Memory B cell (primary cell): ENCODE measurements around the gene FGFR2.

Experiments
- ATAC-seq: fragments of 150-1000 bp; cut with Tn5 transposase; 2 replicates; pipeline ENCODE4 v1.10.0; 2021; ENCODE audit warnings: low read depth, mild to moderate bottlenecking, moderate library complexity
- DNase-seq, 2 donors: peaks; one replicate each; pipeline ENCODE4 v3.0.0; 2022; ENCODE audit warnings: low spot score in 2 of 2
- H3K27ac Mint-ChIP-seq: one replicate; pipeline ENCODE4 v1.8.0; 2022; ENCODE audit warnings: mild to moderate bottlenecking, moderate library complexity, mixed read lengths
- H3K27me3 Mint-ChIP-seq: one replicate; pipeline ENCODE4 v1.8.0; 2022; ENCODE audit warnings: mixed read lengths
- H3K36me3 Mint-ChIP-seq: one replicate; pipeline ENCODE4 v1.8.0; 2022; ENCODE audit warnings: mild to moderate bottlenecking, mixed read lengths
- H3K4me1 Mint-ChIP-seq: one replicate; pipeline ENCODE4 v1.8.0; 2022; ENCODE audit warnings: mixed read lengths
- H3K4me3 Mint-ChIP-seq: one replicate; pipeline ENCODE4 v1.8.0; 2022; ENCODE audit warnings: mild to moderate bottlenecking, moderate library complexity, mixed read lengths
- H3K9me3 Mint-ChIP-seq: one replicate; pipeline ENCODE4 v1.8.0; 2022; ENCODE audit warnings: mixed read lengths

The FGFR2 gene

GRCh38 chr10:121540732-121541395 lies 57.4 kb downstream of the FGFR2 start:
- peaks cover 7% of the 10 kb centered on the region for H3K9me3 Mint-ChIP-seq
- no peaks in the 10 kb centered on the region for H3K27me3 Mint-ChIP-seq
- H3K36me3 Mint-ChIP-seq, result no peaks in the 10 kb centered on the region
- ATAC-seq (no peak), DNase-seq (no peak)
- H3K4me1 Mint-ChIP-seq, result no peaks in the 10 kb centered on the region
- H3K27ac Mint-ChIP-seq, result no peak overlapping the region
- no peak overlapping the region for H3K4me3 Mint-ChIP-seq

GRCh38 chr10:121539786-121540185 lies 58.5 kb downstream of the FGFR2 start:
- Mint-ChIP-seq H3K36me3 (no peaks in the 10 kb centered on the region), H3K4me1 (no peaks in the 10 kb centered on the region), H3K9me3 (peaks cover 7% of the 10 kb centered on the region), H3K27me3 (no peaks in the 10 kb centered on the region), H3K27ac (no peak overlapping the region), H3K4me3 (no peak overlapping the region)
- DNase-seq (no peak), ATAC-seq (no peak)

GRCh38 chr10:121536310-121536913 lies 61.8 kb downstream of the FGFR2 start:
- ATAC-seq, result no peak
- no peaks in the 10 kb centered on the region for H3K27me3 Mint-ChIP-seq
- peaks cover 1% of the 10 kb centered on the region for H3K9me3 Mint-ChIP-seq
- no peak for DNase-seq
- no peak overlapping the region for H3K4me3 Mint-ChIP-seq
- no peaks in the 10 kb centered on the region for H3K4me1 Mint-ChIP-seq
- H3K36me3 Mint-ChIP-seq, result no peaks in the 10 kb centered on the region
- no peak overlapping the region for H3K27ac Mint-ChIP-seq

- ATAC-seq (no peak), DNase-seq (no peak)
- H3K27ac Mint-ChIP-seq, result no peak overlapping the region
- H3K4me1 Mint-ChIP-seq, result no peaks in the 10 kb centered on the region
- no peaks in the 10 kb centered on the region for H3K9me3 Mint-ChIP-seq
- no peaks in the 10 kb centered on the region for H3K27me3 Mint-ChIP-seq
- H3K4me3 Mint-ChIP-seq, result no peak overlapping the region
- no peaks in the 10 kb centered on the region for H3K36me3 Mint-ChIP-seq
Measured at GRCh38 chr10:121535381-121535780, 62.9 kb downstream of the FGFR2 start.

GRCh38 chr10:121532292-121532864 lies 65.9 kb downstream of the FGFR2 start:
- ATAC-seq (no peak), DNase-seq (no peak)
- Mint-ChIP-seq H3K27me3 (no peaks in the 10 kb centered on the region), H3K4me1 (no peaks in the 10 kb centered on the region), H3K9me3 (no peaks in the 10 kb centered on the region), H3K27ac (no peak overlapping the region), H3K36me3 (no peaks in the 10 kb centered on the region), H3K4me3 (no peak overlapping the region)

GRCh38 chr10:121531830-121532178 lies 66.4 kb downstream of the FGFR2 start:
- Mint-ChIP-seq H3K36me3 (no peaks in the 10 kb centered on the region), H3K9me3 (no peaks in the 10 kb centered on the region), H3K4me3 (no peak overlapping the region), H3K27me3 (no peaks in the 10 kb centered on the region), H3K27ac (no peak overlapping the region), H3K4me1 (no peaks in the 10 kb centered on the region)
- no peak for DNase-seq
- no peak for ATAC-seq

- H3K36me3 Mint-ChIP-seq, result no peaks in the 10 kb centered on the region
- ATAC-seq (no peak), DNase-seq (no peak)
- H3K27me3 Mint-ChIP-seq, result no peaks in the 10 kb centered on the region
- H3K4me1 Mint-ChIP-seq, result no peaks in the 10 kb centered on the region
- no peak overlapping the region for H3K27ac Mint-ChIP-seq
- H3K4me3 Mint-ChIP-seq, result no peak overlapping the region
- H3K9me3 Mint-ChIP-seq, result no peaks in the 10 kb centered on the region
Measured at GRCh38 chr10:121531076-121531829, 67.0 kb downstream of the FGFR2 start.

GRCh38 chr10:121530481-121531075 lies 67.7 kb downstream of the FGFR2 start:
- no peak for ATAC-seq
- Mint-ChIP-seq H3K4me3 (no peak overlapping the region), H3K27me3 (no peaks in the 10 kb centered on the region), H3K4me1 (no peaks in the 10 kb centered on the region), H3K36me3 (no peaks in the 10 kb centered on the region), H3K27ac (no peak overlapping the region), H3K9me3 (no peaks in the 10 kb centered on the region)
- DNase-seq, result no peak

- no peak for ATAC-seq
- H3K27ac Mint-ChIP-seq, result no peak overlapping the region
- no peak overlapping the region for H3K4me3 Mint-ChIP-seq
- H3K27me3 Mint-ChIP-seq, result no peaks in the 10 kb centered on the region
- H3K4me1 Mint-ChIP-seq, result no peaks in the 10 kb centered on the region
- DNase-seq, result no peak
- no peaks in the 10 kb centered on the region for H3K36me3 Mint-ChIP-seq
- H3K9me3 Mint-ChIP-seq, result peaks cover 2% of the 10 kb centered on the region
Measured at GRCh38 chr10:121527690-121528089, 70.6 kb downstream of the FGFR2 start.

- no peak overlapping the region for H3K4me3 Mint-ChIP-seq
- H3K4me1 Mint-ChIP-seq, result no peaks in the 10 kb centered on the region
- peaks cover 2% of the 10 kb centered on the region for H3K9me3 Mint-ChIP-seq
- H3K36me3 Mint-ChIP-seq, result no peaks in the 10 kb centered on the region
- DNase-seq, result no peak
- no peak overlapping the region for H3K27ac Mint-ChIP-seq
- no peaks in the 10 kb centered on the region for H3K27me3 Mint-ChIP-seq
- no peak for ATAC-seq
Measured at GRCh38 chr10:121526801-121527221, 71.4 kb downstream of the FGFR2 start.

- ATAC-seq (no peak), DNase-seq (no peak)
- Mint-ChIP-seq H3K9me3 (peaks cover 3% of the 10 kb centered on the region), H3K27me3 (no peaks in the 10 kb centered on the region), H3K4me3 (no peak overlapping the region), H3K27ac (no peak overlapping the region), H3K4me1 (no peaks in the 10 kb centered on the region), H3K36me3 (no peaks in the 10 kb centered on the region)
Measured at GRCh38 chr10:121526135-121526790, 72.0 kb downstream of the FGFR2 start.

GRCh38 chr10:121525251-121526134 lies 72.8 kb downstream of the FGFR2 start:
- H3K4me1 Mint-ChIP-seq, result no peaks in the 10 kb centered on the region
- H3K27me3 Mint-ChIP-seq, result no peaks in the 10 kb centered on the region
- H3K36me3 Mint-ChIP-seq, result no peaks in the 10 kb centered on the region
- DNase-seq, result no peak
- no peak for ATAC-seq
- peaks cover 3% of the 10 kb centered on the region for H3K9me3 Mint-ChIP-seq
- no peak overlapping the region for H3K4me3 Mint-ChIP-seq
- no peak overlapping the region for H3K27ac Mint-ChIP-seq

- Mint-ChIP-seq H3K9me3 (peaks cover 3% of the 10 kb centered on the region), H3K4me3 (no peak overlapping the region), H3K4me1 (no peaks in the 10 kb centered on the region), H3K27ac (no peak overlapping the region), H3K36me3 (no peaks in the 10 kb centered on the region), H3K27me3 (no peaks in the 10 kb centered on the region)
- DNase-seq (no peak), ATAC-seq (no peak)
Measured at GRCh38 chr10:121524157-121524817, 74.0 kb downstream of the FGFR2 start.
